ENCODE results near the gene LYPD6B. TPM values are rescaled to one million over a fixed set of nuclear protein-coding genes. Genes with fewer than 3 reads are reported as not detected.

The LYPD6B gene
- total RNA-seq, 1 experiment from 2014 or later = 0.75 TPM

GRCh38 chr2:149006883-149007543 is 31.5 kb upstream of the LYPD6B start:
- H3K36me3 ChIP-seq (ENCODE audit: insufficient read depth, low read length) = no peaks in the 10 kb centered on the region
- no peaks in the 10 kb centered on the region for H3K4me1 ChIP-seq (ENCODE audit: low read length)
- no peak overlapping the region for H3K9ac ChIP-seq (ENCODE audit: low read length)
- H3K27ac ChIP-seq (ENCODE audit: low read length) = no peak overlapping the region
- no peaks in the 10 kb centered on the region for H3K27me3 ChIP-seq (ENCODE audit: low read length)
- H3K4me2 ChIP-seq (ENCODE audit: low read depth, low read length, poor library complexity, severe bottlenecking) = no peak overlapping the region
- no peaks in the 10 kb centered on the region for H3K9me3 ChIP-seq (ENCODE audit: low read length)
- no peaks in the 10 kb centered on the region for H3K9me2 ChIP-seq (replicated peaks; ENCODE audit: insufficient read depth, low read length)
- H3K79me2 ChIP-seq (ENCODE audit: low read length) = no peaks in the 10 kb centered on the region
- no peaks in the 10 kb centered on the region for H4K20me1 ChIP-seq (ENCODE audit: insufficient read depth, low read depth, low read length)
- no peak for DNase-seq
- no peak overlapping the region for H3K4me3 ChIP-seq (ENCODE audit: low read length)
- no peak overlapping the region for H2AFZ ChIP-seq (ENCODE audit: low read length)

- H3K9me3 ChIP-seq (ENCODE audit: low read length) = no peaks in the 10 kb centered on the region
- no peak overlapping the region for H3K9ac ChIP-seq (ENCODE audit: low read length)
- no peak overlapping the region for H3K27ac ChIP-seq (ENCODE audit: low read length)
- H3K4me1 ChIP-seq (ENCODE audit: low read length) = no peaks in the 10 kb centered on the region
- H3K4me2 ChIP-seq (ENCODE audit: low read depth, low read length, poor library complexity, severe bottlenecking) = no peak overlapping the region
- H3K36me3 ChIP-seq (ENCODE audit: insufficient read depth, low read length) = no peaks in the 10 kb centered on the region
- no peaks in the 10 kb centered on the region for H4K20me1 ChIP-seq (ENCODE audit: insufficient read depth, low read depth, low read length)
- no peak overlapping the region for H2AFZ ChIP-seq (ENCODE audit: low read length)
- H3K27me3 ChIP-seq (ENCODE audit: low read length) = no peaks in the 10 kb centered on the region
- no peaks in the 10 kb centered on the region for H3K79me2 ChIP-seq (ENCODE audit: low read length)
- no peaks in the 10 kb centered on the region for H3K9me2 ChIP-seq (replicated peaks; ENCODE audit: insufficient read depth, low read length)
- H3K4me3 ChIP-seq (ENCODE audit: low read length) = no peak overlapping the region
- DNase-seq = no peak
Observed at GRCh38 chr2:149008381-149008780, 30.1 kb upstream of the LYPD6B start.

- Histone ChIP-seq H3K4me3 (ENCODE audit: low read length) (no peak overlapping the region), H3K9me3 (ENCODE audit: low read length) (no peaks in the 10 kb centered on the region), H4K20me1 (ENCODE audit: insufficient read depth, low read depth, low read length) (no peaks in the 10 kb centered on the region), H3K36me3 (ENCODE audit: insufficient read depth, low read length) (no peaks in the 10 kb centered on the region), H3K4me2 (ENCODE audit: low read depth, low read length, poor library complexity, severe bottlenecking) (no peak overlapping the region), H3K27ac (ENCODE audit: low read length) (no peak overlapping the region), H3K9me2 (replicated peaks; ENCODE audit: insufficient read depth, low read length) (no peaks in the 10 kb centered on the region), H3K79me2 (ENCODE audit: low read length) (no peaks in the 10 kb centered on the region), H3K27me3 (ENCODE audit: low read length) (no peaks in the 10 kb centered on the region), H2AFZ (ENCODE audit: low read length) (no peak overlapping the region), H3K9ac (ENCODE audit: low read length) (no peak overlapping the region), H3K4me1 (ENCODE audit: low read length) (no peaks in the 10 kb centered on the region)
- no peak for DNase-seq
Observed at GRCh38 chr2:149009576-149010461, 28.7 kb upstream of the LYPD6B start.

- no peaks in the 10 kb centered on the region for H3K79me2 ChIP-seq (ENCODE audit: low read length)
- H3K4me3 ChIP-seq (ENCODE audit: low read length) = no peak overlapping the region
- no peak for DNase-seq
- H3K9me3 ChIP-seq (ENCODE audit: low read length) = no peaks in the 10 kb centered on the region
- no peaks in the 10 kb centered on the region for H4K20me1 ChIP-seq (ENCODE audit: insufficient read depth, low read depth, low read length)
- H3K4me1 ChIP-seq (ENCODE audit: low read length) = peaks cover 5% of the 10 kb centered on the region
- no peak overlapping the region for H3K27ac ChIP-seq (ENCODE audit: low read length)
- no peaks in the 10 kb centered on the region for H3K9me2 ChIP-seq (replicated peaks; ENCODE audit: insufficient read depth, low read length)
- no peak overlapping the region for H3K4me2 ChIP-seq (ENCODE audit: low read depth, low read length, poor library complexity, severe bottlenecking)
- H3K27me3 ChIP-seq (ENCODE audit: low read length) = no peaks in the 10 kb centered on the region
- no peak overlapping the region for H2AFZ ChIP-seq (ENCODE audit: low read length)
- no peaks in the 10 kb centered on the region for H3K36me3 ChIP-seq (ENCODE audit: insufficient read depth, low read length)
- H3K9ac ChIP-seq (ENCODE audit: low read length) = no peak overlapping the region
Observed at GRCh38 chr2:149012545-149012944, 26.0 kb upstream of the LYPD6B start.

- no peak for DNase-seq
- no peaks in the 10 kb centered on the region for H3K9me3 ChIP-seq (ENCODE audit: low read length)
Observed at GRCh38 chr2:149015501-149015900, 23.0 kb upstream of the LYPD6B start.

GRCh38 chr2:149015926-149016563 is 22.5 kb upstream of the LYPD6B start:
- Histone ChIP-seq H3K9me3 (ENCODE audit: low read length) (no peaks in the 10 kb centered on the region), H4K20me1 (ENCODE audit: insufficient read depth, low read depth, low read length) (no peaks in the 10 kb centered on the region), H3K4me3 (ENCODE audit: low read length) (no peak overlapping the region), H3K79me2 (ENCODE audit: low read length) (no peaks in the 10 kb centered on the region), H2AFZ (ENCODE audit: low read length) (no peak overlapping the region), H3K36me3 (ENCODE audit: insufficient read depth, low read length) (no peaks in the 10 kb centered on the region), H3K4me1 (ENCODE audit: low read length) (peaks cover 32% of the 10 kb centered on the region), H3K27ac (ENCODE audit: low read length) (no peak overlapping the region), H3K9ac (ENCODE audit: low read length) (no peak overlapping the region), H3K4me2 (ENCODE audit: low read depth, low read length, poor library complexity, severe bottlenecking) (no peak overlapping the region), H3K9me2 (replicated peaks; ENCODE audit: insufficient read depth, low read length) (no peaks in the 10 kb centered on the region), H3K27me3 (ENCODE audit: low read length) (no peaks in the 10 kb centered on the region)
- DNase-seq = no peak

More at GRCh38 chr2:149015501-149015900, 23.0 kb upstream of the LYPD6B start:
- Histone ChIP-seq H2AFZ (ENCODE audit: low read length) (no peak overlapping the region), H3K4me2 (ENCODE audit: low read depth, low read length, poor library complexity, severe bottlenecking) (no peak overlapping the region), H4K20me1 (ENCODE audit: insufficient read depth, low read depth, low read length) (no peaks in the 10 kb centered on the region), H3K4me3 (ENCODE audit: low read length) (no peak overlapping the region), H3K4me1 (ENCODE audit: low read length) (peaks cover 26% of the 10 kb centered on the region), H3K9me2 (replicated peaks; ENCODE audit: insufficient read depth, low read length) (no peaks in the 10 kb centered on the region), H3K79me2 (ENCODE audit: low read length) (no peaks in the 10 kb centered on the region), H3K27me3 (ENCODE audit: low read length) (no peaks in the 10 kb centered on the region), H3K27ac (ENCODE audit: low read length) (no peak overlapping the region), H3K9ac (ENCODE audit: low read length) (no peak overlapping the region), H3K36me3 (ENCODE audit: insufficient read depth, low read length) (no peaks in the 10 kb centered on the region)

- Histone ChIP-seq H2AFZ (ENCODE audit: low read length) (no peak overlapping the region), H3K9me2 (replicated peaks; ENCODE audit: insufficient read depth, low read length) (no peaks in the 10 kb centered on the region), H4K20me1 (ENCODE audit: insufficient read depth, low read depth, low read length) (no peaks in the 10 kb centered on the region), H3K36me3 (ENCODE audit: insufficient read depth, low read length) (no peaks in the 10 kb centered on the region), H3K27me3 (ENCODE audit: low read length) (no peaks in the 10 kb centered on the region), H3K4me1 (ENCODE audit: low read length) (peaks cover 45% of the 10 kb centered on the region), H3K27ac (ENCODE audit: low read length) (no peak overlapping the region), H3K9ac (ENCODE audit: low read length) (no peak overlapping the region), H3K4me3 (ENCODE audit: low read length) (no peak overlapping the region), H3K4me2 (ENCODE audit: low read depth, low read length, poor library complexity, severe bottlenecking) (no peak overlapping the region), H3K79me2 (ENCODE audit: low read length) (no peaks in the 10 kb centered on the region), H3K9me3 (ENCODE audit: low read length) (no peaks in the 10 kb centered on the region)
- peak; percentile 94 for DNase-seq
Observed at GRCh38 chr2:149017116-149017985, 21.1 kb upstream of the LYPD6B start.
